Measurements from ENCODE around the gene MAOA.
"Not testable (repeated sequence)": the region's sequence is repeated elsewhere in the genome, so short reads cannot be mapped to it uniquely, and the experiment has no call there.

Gene MAOA

DNA sequence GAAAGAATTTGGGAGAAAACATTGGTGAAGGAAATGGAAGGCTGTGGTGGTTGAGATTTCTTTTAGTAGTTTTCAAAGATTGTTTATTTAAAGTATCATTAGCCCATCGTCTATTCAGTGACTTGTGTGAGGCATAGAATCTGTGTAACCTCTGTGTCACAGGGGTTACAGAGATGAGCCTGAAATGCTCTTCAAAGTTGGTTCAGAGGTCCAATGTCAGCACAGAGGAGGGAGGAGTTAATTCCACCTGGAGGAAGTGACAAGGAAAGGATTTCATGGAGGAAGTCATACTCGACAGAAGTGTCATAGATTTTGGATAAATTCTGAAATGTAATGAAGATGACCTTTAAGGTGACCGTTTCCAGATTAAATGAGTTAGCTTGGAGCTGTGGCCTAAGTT, 8.2 kb downstream of the MAOA start:
- DNase-seq = no peak

DNA sequence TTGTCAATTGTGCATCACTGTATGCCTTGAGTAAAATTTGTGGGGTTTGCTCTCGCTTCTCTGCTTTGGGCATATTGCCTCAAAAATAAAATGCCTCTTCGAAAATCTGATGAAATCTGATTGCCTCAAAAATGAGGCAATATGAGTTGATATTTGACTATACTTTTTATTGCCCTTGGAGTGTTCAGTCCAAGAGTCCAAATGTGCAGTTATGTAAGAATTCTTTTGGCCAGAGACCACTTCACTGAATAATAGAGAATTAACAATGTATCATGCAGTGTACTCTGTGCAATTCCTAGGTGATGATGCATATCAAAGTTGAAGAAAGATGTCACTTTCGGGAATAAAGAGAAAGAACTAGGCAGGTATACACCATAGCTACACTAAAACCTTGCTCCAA, 8.6 kb downstream of the MAOA start:
- DNase-seq = no peak

GRCh38 chrX:43666311-43666912, 10.3 kb downstream of the MAOA start:
- no peak for DNase-seq

DNA sequence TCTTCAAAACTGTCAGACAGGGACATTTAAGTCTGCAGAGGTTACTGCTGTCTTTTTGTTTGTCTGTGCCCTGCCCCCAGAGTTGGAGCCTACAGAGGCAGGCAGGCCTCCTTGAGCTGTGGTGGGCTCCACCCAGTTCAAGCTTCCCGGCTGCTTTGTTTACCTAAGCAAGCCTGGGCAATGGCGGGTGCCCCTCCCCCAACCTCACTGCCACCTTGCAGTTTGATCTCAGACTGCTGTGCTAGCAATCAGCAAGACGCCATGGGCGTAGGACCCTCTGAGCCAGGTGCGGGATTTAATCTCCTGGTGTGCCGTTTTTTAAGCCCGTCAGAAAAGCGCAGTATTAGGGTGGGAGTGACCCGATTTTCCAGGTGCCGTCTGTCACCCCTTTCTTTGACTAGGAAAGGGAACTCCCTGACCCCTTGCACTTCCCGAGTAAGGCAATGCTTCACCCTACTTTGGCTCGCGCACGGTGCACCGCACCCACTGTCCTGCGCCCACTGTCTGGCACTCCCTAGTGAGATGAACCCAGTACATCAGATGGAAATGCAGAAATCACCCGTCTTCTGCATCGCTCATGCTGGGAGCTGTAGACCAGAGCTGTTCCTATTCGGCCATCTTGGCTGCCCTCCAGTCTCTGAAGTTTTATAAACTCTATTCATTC, 20.0 kb downstream of the MAOA start:
- DNase-seq = not testable (repeated sequence)

GRCh38 chrX:43676971-43677572, 21.0 kb downstream of the MAOA start:
- DNase-seq = no peak

DNA sequence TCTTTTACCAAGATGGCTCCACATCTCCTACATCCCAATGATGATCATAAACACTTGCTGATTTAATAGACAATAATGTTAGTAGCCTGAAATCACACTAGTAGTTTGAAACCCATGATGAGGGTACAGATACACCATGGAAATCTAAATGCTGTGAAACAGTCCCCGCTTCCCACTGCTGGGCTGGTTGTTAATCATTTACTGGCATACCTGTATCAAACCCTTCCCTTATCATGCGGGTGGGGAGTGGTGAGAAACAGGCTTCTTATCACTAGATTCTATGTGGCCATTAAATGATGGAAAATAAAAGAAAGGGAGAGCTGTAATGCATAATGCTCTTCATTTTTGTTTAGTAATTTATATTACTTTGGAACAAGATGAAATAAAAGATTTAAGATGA, 21.9 kb downstream of the MAOA start:
- no peak for DNase-seq

- no peak for DNase-seq
Observed at GRCh38 chrX:43679058-43679457, 23.0 kb downstream of the MAOA start.

- no peak for DNase-seq
Observed at GRCh38 chrX:43679778-43680177, 23.7 kb downstream of the MAOA start.

DNA sequence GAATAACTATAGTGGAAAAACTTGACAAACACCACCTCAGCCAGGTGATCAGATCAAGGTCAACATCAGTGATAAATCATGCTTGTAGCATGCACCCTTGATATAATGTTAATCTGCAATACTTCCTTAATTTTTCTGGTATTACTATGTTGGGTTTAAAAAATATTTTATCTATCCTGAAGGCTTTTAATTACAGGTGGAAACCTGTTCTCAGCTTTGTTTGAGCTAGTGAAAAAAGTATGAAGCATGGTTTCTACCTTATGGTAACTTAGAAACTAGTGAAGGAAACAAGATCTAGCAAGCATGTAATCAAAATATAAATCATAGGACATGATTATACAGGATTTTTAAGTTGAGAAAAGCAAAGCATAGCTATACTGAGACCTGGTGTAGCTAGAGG, 26.6 kb downstream of the MAOA start:
- no peak for DNase-seq

- DNase-seq = no peak
Observed at GRCh38 chrX:43685221-43685620, 29.1 kb downstream of the MAOA start.

DNA sequence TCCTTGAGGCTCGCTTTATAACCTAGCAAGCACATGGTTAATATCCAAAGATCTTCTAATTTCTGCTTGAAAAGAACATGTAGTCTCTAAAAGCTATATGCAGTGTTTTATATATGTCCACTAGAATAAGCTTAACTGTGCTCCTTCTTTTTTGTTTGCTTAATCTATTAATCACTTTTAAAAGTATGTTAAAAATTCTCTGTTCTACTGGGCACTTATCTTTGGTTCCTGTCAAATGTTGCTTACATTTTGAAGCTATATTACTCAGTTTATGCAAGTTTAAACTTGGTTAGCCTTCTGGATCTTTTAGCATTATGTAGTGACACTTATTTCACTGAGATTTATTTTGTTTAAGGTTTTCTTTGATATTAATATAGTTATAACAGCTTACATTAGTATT, 32.5 kb downstream of the MAOA start:
- DNase-seq = no peak

DNA sequence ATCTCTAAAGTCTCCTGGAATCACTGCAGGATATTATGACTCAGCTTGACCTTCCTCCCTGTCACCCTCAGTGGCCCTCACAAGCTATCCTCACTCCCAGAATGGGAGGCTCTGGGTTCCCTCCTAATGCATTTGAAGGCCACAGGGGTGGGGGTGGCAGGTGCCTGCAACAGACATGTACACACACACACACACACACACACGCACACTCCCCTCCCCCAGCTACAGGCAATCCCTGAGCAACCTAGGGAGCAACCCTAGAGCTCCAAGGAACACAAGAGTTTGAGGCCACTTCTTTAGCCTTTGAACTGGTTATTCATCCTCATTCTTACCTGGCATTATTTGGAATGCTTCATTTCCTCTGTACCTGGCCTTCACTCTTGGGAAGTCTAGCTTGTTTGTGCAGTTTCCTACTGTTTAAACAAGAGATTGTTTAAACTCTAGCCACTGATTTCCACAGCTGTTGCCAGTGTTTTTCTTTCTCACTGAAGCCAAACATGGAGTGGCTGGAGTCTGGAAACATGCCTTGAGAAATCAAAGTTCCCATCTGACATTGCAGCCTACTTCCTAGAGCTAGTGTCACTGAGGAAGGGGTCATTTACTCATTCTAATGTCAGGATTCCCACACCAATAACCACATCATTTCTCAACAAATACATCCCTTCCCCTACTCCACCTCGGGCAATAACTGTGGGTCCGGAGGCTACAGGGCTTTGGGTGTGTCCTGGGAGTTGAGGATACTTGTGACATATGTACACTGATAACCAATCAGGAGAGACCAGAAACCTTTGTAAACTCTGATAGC, 37.7 kb downstream of the MAOA start:
- no peak for DNase-seq

- no peak for DNase-seq
Observed at GRCh38 chrX:43699475-43699874, 43.4 kb downstream of the MAOA start.

DNA sequence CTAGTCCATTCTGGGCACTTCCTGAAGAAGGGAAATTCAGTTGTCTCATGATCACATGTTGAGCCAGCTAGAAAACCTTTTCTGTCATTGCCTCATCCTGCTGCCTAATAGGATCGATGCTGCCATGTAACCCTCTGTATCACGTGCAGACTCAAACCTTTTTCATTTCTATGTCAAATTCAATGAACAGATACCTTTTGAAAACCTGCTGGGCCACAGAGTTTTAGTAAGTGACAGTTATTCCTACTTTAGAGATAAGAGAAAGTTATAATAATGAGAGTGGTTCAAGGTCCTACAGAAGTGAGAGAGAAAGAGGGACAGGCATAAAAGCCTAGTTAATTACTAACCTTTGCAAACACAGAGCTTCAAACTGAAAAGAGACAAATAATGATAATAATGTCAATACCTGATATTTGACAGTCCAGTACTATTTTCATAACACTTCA, 46.0 kb downstream of the MAOA start:
- DNase-seq = no peak

- no peak for DNase-seq
Observed at GRCh38 chrX:43702660-43703059, 46.6 kb downstream of the MAOA start.

DNA sequence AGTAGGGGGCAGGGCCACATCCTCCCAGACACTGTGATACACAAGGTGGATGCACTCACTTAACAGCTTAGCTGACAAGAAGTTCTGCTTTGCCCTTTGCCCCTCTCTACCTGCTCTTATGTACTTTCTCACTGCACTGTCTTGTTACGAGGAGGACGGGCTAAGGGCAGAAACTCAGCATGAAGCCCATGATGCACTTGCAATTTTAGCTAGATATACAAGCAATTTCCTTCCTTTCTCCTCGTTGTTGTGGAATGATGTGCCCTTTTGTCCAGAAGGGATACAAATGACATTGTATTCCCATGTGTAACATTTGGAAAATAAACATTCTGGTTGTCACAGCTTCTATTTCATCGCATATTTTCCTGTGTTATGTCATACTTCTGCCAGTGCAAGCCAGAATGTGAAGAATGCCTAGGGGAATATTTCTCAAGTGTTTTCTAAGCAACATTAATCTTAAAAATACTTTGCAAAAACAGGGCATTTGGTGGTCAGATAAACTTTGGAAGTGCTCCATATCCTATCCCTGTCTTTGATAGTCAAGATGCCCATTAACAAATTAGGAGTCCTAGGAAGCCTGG, 47.2 kb downstream of the MAOA start:
- no peak for DNase-seq

GRCh38 chrX:43706786-43707370, 50.8 kb downstream of the MAOA start:
- no peak for DNase-seq

GRCh38 chrX:43707812-43708548, 51.9 kb downstream of the MAOA start:
- no peak for DNase-seq

- no peak for DNase-seq
Observed at GRCh38 chrX:43716144-43716543, 60.0 kb downstream of the MAOA start.

GRCh38 chrX:43716696-43717095, 60.6 kb downstream of the MAOA start:
- no peak for DNase-seq

- DNase-seq = peak; percentile 8
Observed at GRCh38 chrX:43717161-43717560, 61.1 kb downstream of the MAOA start.

GRCh38 chrX:43718081-43718480, 62.0 kb downstream of the MAOA start:
- no peak for DNase-seq
